ENCODE results near the gene TSC22D4. TPM values are rescaled to one million over a fixed set of nuclear protein-coding genes. Genes with fewer than 3 reads are reported as not detected.
A peak's percentile ranks its signal among the peaks of the same experiment; 100 is the strongest.

Gene TSC22D4
- total RNA-seq, 1 donor from 2014 or later: 53.4 TPM

DNA sequence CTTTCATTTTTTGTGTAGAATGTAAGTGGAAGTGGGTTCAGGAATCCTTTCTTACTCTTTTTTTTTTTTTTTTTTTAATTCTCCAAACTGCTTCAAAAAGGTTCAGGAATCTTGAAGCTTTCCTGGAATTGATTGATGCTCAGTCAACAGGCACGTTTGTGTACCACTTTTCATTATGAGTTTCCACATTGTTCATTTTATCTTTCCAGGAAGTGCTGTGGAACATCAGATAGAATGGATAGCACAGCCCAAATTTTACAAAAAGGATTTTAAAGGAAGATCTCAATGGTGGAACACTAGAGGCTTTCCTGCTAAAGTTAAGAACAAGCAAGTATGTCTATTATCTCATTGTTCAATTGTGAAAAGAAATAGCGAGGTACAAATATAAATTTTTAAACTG lies 40.8 kb downstream of the TSC22D4 start:
- Mint-ChIP-seq H3K27ac (ENCODE audit: unreplicated experiment) (no peak overlapping the region), H3K36me3 (ENCODE audit: low read depth, unreplicated experiment) (peaks cover 4% of the 10 kb centered on the region), H3K4me1 (ENCODE audit: low read depth, unreplicated experiment) (peaks cover 5% of the 10 kb centered on the region), H3K9me3 (ENCODE audit: unreplicated experiment) (no peaks in the 10 kb centered on the region), H3K4me3 (ENCODE audit: unreplicated experiment) (no peak overlapping the region), H3K27me3 (ENCODE audit: low read depth, unreplicated experiment) (no peaks in the 10 kb centered on the region)
- Histone ChIP-seq H3K79me2 (ENCODE audit: insufficient read depth, low read length) (peaks cover 29% of the 10 kb centered on the region), H3K36me3 (ENCODE audit: insufficient read depth, low read length) (peaks cover 17% of the 10 kb centered on the region), H3K4me2 (ENCODE audit: low read length) (no peak overlapping the region), H3K27ac (ENCODE audit: low read depth, low read length) (no peak overlapping the region), H2AFZ (ENCODE audit: low read depth, low read length) (no peak overlapping the region), H3K27me3 (ENCODE audit: insufficient read depth, low read length) (no peaks in the 10 kb centered on the region), H3K4me3 (ENCODE audit: insufficient read depth, low read depth, low read length) (no peak overlapping the region), H3K9me3 (ENCODE audit: insufficient read depth, low read depth, low read length) (no peaks in the 10 kb centered on the region), H4K20me1 (ENCODE audit: insufficient read depth, low read length) (peaks cover 17% of the 10 kb centered on the region), H3K4me1 (ENCODE audit: insufficient read depth, low read length) (peaks cover 10% of the 10 kb centered on the region), H3K9ac (ENCODE audit: low read length) (no peak overlapping the region)
- FAIRE-seq: no peak
- DNase-seq (ENCODE audit: low read depth): no peak
- no peak for TF ChIP-seq EZH2 (IDR thresholded peaks at IDR 0.05; ENCODE audit: insufficient read depth, low read length)
- TF ChIP-seq, protein P1, sequence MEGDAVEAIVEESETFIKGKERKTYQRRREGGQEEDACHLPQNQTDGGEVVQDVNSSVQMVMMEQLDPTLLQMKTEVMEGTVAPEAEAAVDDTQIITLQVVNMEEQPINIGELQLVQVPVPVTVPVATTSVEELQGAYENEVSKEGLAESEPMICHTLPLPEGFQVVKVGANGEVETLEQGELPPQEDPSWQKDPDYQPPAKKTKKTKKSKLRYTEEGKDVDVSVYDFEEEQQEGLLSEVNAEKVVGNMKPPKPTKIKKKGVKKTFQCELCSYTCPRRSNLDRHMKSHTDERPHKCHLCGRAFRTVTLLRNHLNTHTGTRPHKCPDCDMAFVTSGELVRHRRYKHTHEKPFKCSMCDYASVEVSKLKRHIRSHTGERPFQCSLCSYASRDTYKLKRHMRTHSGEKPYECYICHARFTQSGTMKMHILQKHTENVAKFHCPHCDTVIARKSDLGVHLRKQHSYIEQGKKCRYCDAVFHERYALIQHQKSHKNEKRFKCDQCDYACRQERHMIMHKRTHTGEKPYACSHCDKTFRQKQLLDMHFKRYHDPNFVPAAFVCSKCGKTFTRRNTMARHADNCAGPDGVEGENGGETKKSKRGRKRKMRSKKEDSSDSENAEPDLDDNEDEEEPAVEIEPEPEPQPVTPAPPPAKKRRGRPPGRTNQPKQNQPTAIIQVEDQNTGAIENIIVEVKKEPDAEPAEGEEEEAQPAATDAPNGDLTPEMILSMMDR (IDR thresholded peaks at IDR 0.05; ENCODE audit: insufficient read depth, low read depth, low read length): no peak

DNA sequence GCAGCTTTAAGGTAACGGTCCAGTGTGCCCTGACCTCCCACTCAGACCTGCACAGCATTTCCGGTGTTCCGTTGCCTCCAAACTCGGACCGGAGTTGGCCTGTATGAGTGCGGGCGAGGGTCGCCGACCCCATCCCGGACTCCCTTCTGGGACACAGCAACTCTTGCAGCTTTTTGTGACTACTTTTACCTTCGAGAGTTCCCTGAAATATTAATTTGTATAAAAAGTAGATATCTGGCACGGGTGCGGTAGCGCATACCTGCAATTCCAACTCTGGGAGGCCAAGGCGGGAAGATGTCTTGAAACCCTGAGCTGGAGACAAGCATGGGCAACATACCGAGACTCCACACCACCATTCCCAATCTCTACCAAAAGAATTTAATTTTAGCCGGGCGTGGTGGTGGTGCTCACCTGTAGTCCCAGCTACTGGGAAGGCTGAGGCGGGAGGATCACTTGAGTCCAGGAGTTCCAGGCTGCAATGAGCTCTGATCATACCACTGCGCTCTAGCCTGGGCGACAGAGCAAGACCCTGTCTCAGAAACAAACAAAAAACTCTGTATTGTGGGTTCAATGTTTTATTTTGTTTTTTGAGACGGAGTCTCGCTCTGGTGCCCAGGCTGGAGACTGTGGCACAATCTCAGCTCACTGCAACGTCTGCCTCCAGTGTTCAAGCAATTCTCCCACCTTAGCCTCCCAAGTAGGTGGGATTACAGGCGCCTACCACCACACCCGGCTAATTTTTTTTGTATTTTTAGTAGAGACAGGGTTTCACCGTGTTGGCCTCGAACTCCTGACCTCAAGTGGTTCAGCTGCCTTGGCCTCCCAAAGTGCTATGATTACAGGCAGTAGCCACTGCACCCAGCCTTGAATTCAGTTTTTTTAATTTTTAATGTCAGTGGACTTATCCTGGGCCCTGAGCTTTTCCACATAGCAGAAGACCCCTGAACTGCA lies 41.6 kb downstream of the TSC22D4 start:
- H3K4me1 Mint-ChIP-seq (ENCODE audit: low read depth, unreplicated experiment): peaks cover 6% of the 10 kb centered on the region
- peaks cover 23% of the 10 kb centered on the region for H4K20me1 ChIP-seq (ENCODE audit: insufficient read depth, low read length)
- no peak overlapping the region for H3K27ac ChIP-seq (ENCODE audit: low read depth, low read length)
- no peak overlapping the region for H3K4me3 ChIP-seq (ENCODE audit: insufficient read depth, low read depth, low read length)
- H3K27me3 Mint-ChIP-seq (ENCODE audit: low read depth, unreplicated experiment): no peaks in the 10 kb centered on the region
- no peak overlapping the region for H2AFZ ChIP-seq (ENCODE audit: low read depth, low read length)
- no peak overlapping the region for H3K9ac ChIP-seq (ENCODE audit: low read length)
- H3K4me1 ChIP-seq (ENCODE audit: insufficient read depth, low read length): peaks cover 11% of the 10 kb centered on the region
- H3K27ac Mint-ChIP-seq (ENCODE audit: unreplicated experiment): no peak overlapping the region
- peak overlapping the region; percentile 91 for H3K4me2 ChIP-seq (ENCODE audit: low read length)
- no peak for FAIRE-seq
- H3K9me3 Mint-ChIP-seq (ENCODE audit: unreplicated experiment): no peaks in the 10 kb centered on the region
- H3K36me3 Mint-ChIP-seq (ENCODE audit: low read depth, unreplicated experiment): peaks cover 7% of the 10 kb centered on the region
- no peak for TF ChIP-seq EZH2 (IDR thresholded peaks at IDR 0.05; ENCODE audit: insufficient read depth, low read length)
- TF ChIP-seq, protein P1 (IDR thresholded peaks at IDR 0.05; ENCODE audit: insufficient read depth, low read depth, low read length): no peak
- H3K36me3 ChIP-seq (ENCODE audit: insufficient read depth, low read length): peaks cover 19% of the 10 kb centered on the region
- H3K79me2 ChIP-seq (ENCODE audit: insufficient read depth, low read length): peaks cover 36% of the 10 kb centered on the region
- no peaks in the 10 kb centered on the region for H3K27me3 ChIP-seq (ENCODE audit: insufficient read depth, low read length)
- no peaks in the 10 kb centered on the region for H3K9me3 ChIP-seq (ENCODE audit: insufficient read depth, low read depth, low read length)
- no peak for DNase-seq (ENCODE audit: low read depth)
- peak overlapping the region; percentile 71 for H3K4me3 Mint-ChIP-seq (ENCODE audit: unreplicated experiment)
